HCT116 (cell line): Measurements from ENCODE around the gene LACTB. TPM values are rescaled to one million over a fixed set of nuclear protein-coding genes. Genes with fewer than 3 reads are reported as not detected.

ENCODE experiments used
- ATAC-seq: fragments of 200-7000 bp; cut with Tn5 transposase; 2 replicates; pipeline ENCODE4 v1.9.1; 2020; ENCODE audit warnings: mild to moderate bottlenecking, moderate library complexity
- BruUV-seq: library from RNA; stranded (reverse); fragments of 400-500 nt; replicated peaks from 2 replicates; lab custom pipeline; 2021; lab: Mats Ljungman, UMichigan
- CTCF ChIA-PET: fragments of 300-600 bp; sonication (Branson Sonifier 250); formaldehyde crosslinking; loops from one replicate; lab custom pipeline; 2021; ENCODE audit warnings: antibody characterized with exemption; lab: Charles Lee
- POLR2A ChIA-PET: fragments of 300-600, 350-600 bp; sonication (Branson Sonifier 250); formaldehyde crosslinking; loops from one replicate; lab custom pipeline; 2021; ENCODE audit warnings: antibody characterized with exemption; lab: Charles Lee
- RAD21 ChIA-PET, 2 experiments: fragments of 300-600 bp; sonication (Branson Sonifier 250); formaldehyde crosslinking; loops; one replicate each; lab custom pipeline; 2023; ENCODE audit warnings: low total read pairs in 2 of 2; ENCODE audit not compliant: uncharacterized antibody in 2 of 2, unreplicated experiment in 2 of 2, low non-redundant PET in 1 of 2; lab: Charles Lee
- DNase-seq: peaks from one replicate; pipeline ENCODE4 v3.0.0-alpha.2; 2010; ENCODE audit warnings: low read depth, low spot score
- H2AFZ ChIP-seq: fragments of 200-600 bp; shearing (Covaris generic), sonication (generic); 2 replicates; pipeline ENCODE4 v1.6.1; 2017; ENCODE audit warnings: low read depth, mixed run types, mixed read lengths, antibody characterized with exemption, low read length; ENCODE audit not compliant: poor library complexity, severe bottlenecking
- H3K27ac ChIP-seq: 2 replicates; pipeline ENCODE4 v1.5.1; 2012; ENCODE audit warnings: low read depth, low read length
- H3K27me3 ChIP-seq: fragments of 200-600 bp; sonication (generic); 2 replicates; pipeline ENCODE4 v1.6.1; 2016; ENCODE audit warnings: mixed run types, low read length, mixed read lengths; ENCODE audit not compliant: insufficient read depth
- H3K36me3 ChIP-seq, 2 experiments: fragments of 200-500 bp in 1 of 2; fragments of 200-600 bp in 1 of 2; sonication (Bioruptor generic) in 1 of 2; sonication (generic) in 1 of 2; 2 replicates each; pipeline versions ENCODE4 v1.5.1 to v1.6.1; 2014 to 2016; ENCODE audit warnings: low read length in 2 of 2, inconsistent platforms in 1 of 2, mixed read lengths in 1 of 2, mixed run types in 1 of 2; ENCODE audit not compliant: insufficient read depth in 2 of 2, control insufficient read depth in 1 of 2
- H3K4me1 ChIP-seq, 2 experiments: fragments of 200-600 bp in 1 of 2; sonication (generic) in 1 of 2; 2 replicates each; pipeline versions ENCODE4 v1.5.1 to v1.6.1; 2012 to 2017; ENCODE audit warnings: low read length in 2 of 2, inconsistent platforms in 1 of 2, mild to moderate bottlenecking in 1 of 2, mixed read lengths in 1 of 2, mixed run types in 1 of 2, moderate library complexity in 1 of 2; ENCODE audit not compliant: insufficient read depth in 2 of 2, control insufficient read depth in 1 of 2
- H3K4me2 ChIP-seq: fragments of 200-600 bp; sonication (generic); 2 replicates; pipeline ENCODE4 v1.6.1; 2017; ENCODE audit warnings: mixed run types, low read length, mixed read lengths
- H3K4me3 ChIP-seq, 2 experiments: fragments of 200-600 bp in 1 of 2; sonication (generic) in 1 of 2; replicated peaks in 1 of 2; 2 replicates each; pipeline ENCODE4 v1.5.1; 2011 to 2016; ENCODE audit warnings: low read length in 2 of 2, control low read depth in 1 of 2, low read depth in 1 of 2, mild to moderate bottlenecking in 1 of 2, mixed read lengths in 1 of 2, mixed run types in 1 of 2
- H3K79me2 ChIP-seq: fragments of 200-600 bp; sonication (generic); 2 replicates; pipeline ENCODE4 v1.6.1; 2017; ENCODE audit warnings: mild to moderate bottlenecking, mixed run types, low read length, moderate library complexity, mixed read lengths; ENCODE audit not compliant: insufficient read depth
- H3K9ac ChIP-seq: fragments of 200-600 bp; sonication (generic); 2 replicates; pipeline ENCODE4 v1.6.1; 2016; ENCODE audit warnings: low read length, mixed read lengths
- H3K9me2 ChIP-seq: fragments of 200-600 bp; sonication (generic), shearing (Covaris generic); 2 replicates; pipeline ENCODE4 v1.6.1; 2017; ENCODE audit warnings: mixed run types, mild to moderate bottlenecking, moderate library complexity; ENCODE audit not compliant: insufficient read depth
- H3K9me3 ChIP-seq, 2 experiments: fragments of 200-500 bp in 1 of 2; fragments of 200-600 bp in 1 of 2; sonication (Bioruptor generic) in 1 of 2; sonication (generic) in 1 of 2; 2 replicates each; pipeline ENCODE4 v1.6.1; 2014 to 2017; ENCODE audit warnings: low read length in 2 of 2, mixed read lengths in 2 of 2, inconsistent platforms in 1 of 2, low read depth in 1 of 2, mild to moderate bottlenecking in 1 of 2, mixed run types in 1 of 2, moderate library complexity in 1 of 2; ENCODE audit not compliant: control insufficient read depth in 1 of 2, insufficient read depth in 1 of 2
- H4K20me1 ChIP-seq: fragments of 200-600 bp; sonication (generic), shearing (Covaris generic); 2 replicates; pipeline ENCODE4 v1.6.1; 2017; ENCODE audit warnings: mixed run types, mild to moderate bottlenecking, moderate library complexity; ENCODE audit not compliant: insufficient read depth
- CBX3 ChIP-seq: IDR thresholded peaks from 2 replicates; pipeline ENCODE4 v1.6.1; 2012; ENCODE audit warnings: low read depth
- CEBPB ChIP-seq: IDR thresholded peaks from 2 replicates; pipeline ENCODE4 v1.6.1; 2012; ENCODE audit warnings: low read depth
- CTCF ChIP-seq, 3 experiments: fragments of 200-600 bp in 1 of 3; sonication (generic) in 1 of 3; IDR thresholded peaks in 2 of 3; conservative IDR thresholded peaks in 1 of 3; 2 replicates each; pipeline ENCODE4 v1.5.1; 2012 to 2017; ENCODE audit warnings: low read depth in 2 of 3, low read length in 2 of 3, antibody characterized with exemption in 1 of 3, borderline replicate concordance in 1 of 3, control low read depth in 1 of 3, mild to moderate bottlenecking in 1 of 3, mixed read lengths in 1 of 3, mixed run types in 1 of 3, moderate library complexity in 1 of 3; ENCODE audit not compliant: insufficient read depth in 1 of 3
- POLR2A ChIP-seq: IDR thresholded peaks from 2 replicates; pipeline ENCODE4 v1.7.0; 2011; ENCODE audit warnings: borderline replicate concordance; ENCODE audit not compliant: insufficient read depth, insufficient read length; ENCODE audit errors: extremely low read depth
- RAD21 ChIP-seq: IDR thresholded peaks from 2 replicates; pipeline ENCODE4 v1.6.1; 2012; ENCODE audit warnings: low read depth, mild to moderate bottlenecking
- SRF ChIP-seq: IDR thresholded peaks from 2 replicates; pipeline ENCODE4 v1.6.1; 2012; ENCODE audit warnings: low read depth
- TCF7L2 ChIP-seq: IDR thresholded peaks from 2 replicates; pipeline ENCODE4 v1.7.0; 2011; ENCODE audit warnings: borderline replicate concordance, inconsistent platforms; ENCODE audit not compliant: insufficient read depth, insufficient read length; ENCODE audit errors: extremely low read depth
- ZBTB33 ChIP-seq: IDR thresholded peaks from 2 replicates; pipeline ENCODE4 v1.6.1; 2011; ENCODE audit warnings: mild to moderate bottlenecking, low read length, moderate library complexity; ENCODE audit not compliant: insufficient replicate concordance; ENCODE audit errors: extremely low read depth
- ZNF274 ChIP-seq: fragments of 200-500 bp; sonication (Bioruptor generic); IDR thresholded peaks from 2 replicates; pipeline ENCODE4 v1.6.1; 2014; ENCODE audit warnings: mild to moderate bottlenecking, low read depth, low read length, inconsistent platforms
- intact Hi-C: fragments of 100-400 bp; cut with micrococcal nuclease; formaldehyde crosslinking; loops from 2 replicates; pipeline ENCODE4 v1.10.0; 2022
- total RNA-seq: library from RNA; stranded (reverse); gene quantifications from one replicate; pipeline ENCODE4 v1.2.1, GENCODE V29; 2021; ENCODE audit not compliant: unreplicated experiment

The LACTB gene
- total RNA-seq, 1 experiment from 2014 or later: 7.6 TPM

- Histone ChIP-seq H3K9me2 (no peaks in the 10 kb centered on the region), H3K27ac (no peak overlapping the region), H3K79me2 (no peaks in the 10 kb centered on the region), H2AFZ (no peak overlapping the region), H3K9ac (no peak overlapping the region), H3K4me1 (peaks cover 4 to 16% of the 10 kb centered on the region in 2 experiments; a peak in 3 of 4 replicates), H3K27me3 (no peaks in the 10 kb centered on the region), H3K4me2 (peak overlapping the region; percentile 88), H4K20me1 (no peaks in the 10 kb centered on the region), H3K36me3 (no peaks in the 10 kb centered on the region), H3K4me3 (no peak overlapping the region; a peak in 1 of 4 replicates), H3K9me3 (no peaks in the 10 kb centered on the region)
- intact Hi-C loops: no loop called here
- ATAC-seq (no peak), DNase-seq (no peak)
- CTCF ChIA-PET: interaction anchor here (1.2 kb wide), 1 partner anchor 142 kb away, joined by 3 read pairs; no protein-coding TSS in a partner anchor
- no TSS peak for BruUV-seq
- TF ChIP-seq RAD21 (no peak), TCF7L2 (no peak), POLR2A (no peak), ZBTB33 (no peak), CEBPB (no peak), CTCF (IDR thresholded peaks at IDR 0.05 in 2 of 3, conservative IDR thresholded peaks at IDR 0.05 in 1 of 3; ENCODE audit: borderline replicate concordance in 1 of 3, insufficient read depth in 1 of 3, low read depth in 2 of 3, low read length in 2 of 3) (no peak), ZNF274 (no peak), CBX3 (no peak), SRF (no peak)
- RAD21 ChIA-PET: no interaction called here
- POLR2A ChIA-PET: no interaction called here
Observed at GRCh38 chr15:63190769-63191649, 69.3 kb downstream of the LACTB start.

Other genes with a start within 250 kb of the LACTB start
- gene TPM1, start 79.1 kb upstream of the LACTB start, total RNA-seq: 22.5 TPM
- gene RPS27L, start 35.6 kb downstream of the LACTB start, total RNA-seq: 139 TPM
- 19.4 TPM for gene RAB8B, start 67.7 kb downstream of the LACTB start, total RNA-seq
- gene APH1B, start 155.7 kb downstream of the LACTB start, total RNA-seq: 8.5 TPM